Osteocyte (in vitro differentiated cells): Measurements from ENCODE around the gene TMSB15B. TPM values are rescaled to one million over a fixed set of nuclear protein-coding genes. Genes with fewer than 3 reads are reported as not detected.
"Not testable (repeated sequence)": the region's sequence is repeated elsewhere in the genome, so short reads cannot be mapped to it uniquely, and the experiment has no call there.

Experiments used
- DNase-seq: peaks from one replicate; pipeline ENCODE4 v3.0.0; 2021; ENCODE audit warnings: mixed read lengths; ENCODE audit not compliant: unreplicated experiment; ENCODE audit errors: extremely low spot score
- H3K27ac Mint-ChIP-seq: one replicate; pipeline ENCODE4 v1.8.0; 2021; ENCODE audit warnings: mild to moderate bottlenecking, mixed read lengths; ENCODE audit not compliant: unreplicated experiment
- H3K27me3 Mint-ChIP-seq: one replicate; pipeline ENCODE4 v1.8.0; 2021; ENCODE audit warnings: mixed read lengths; ENCODE audit not compliant: unreplicated experiment
- H3K36me3 Mint-ChIP-seq: one replicate; pipeline ENCODE4 v1.8.0; 2021; ENCODE audit warnings: mixed read lengths; ENCODE audit not compliant: unreplicated experiment
- H3K4me1 Mint-ChIP-seq: one replicate; pipeline ENCODE4 v1.8.0; 2021; ENCODE audit warnings: mixed read lengths; ENCODE audit not compliant: unreplicated experiment
- H3K4me3 Mint-ChIP-seq: one replicate; pipeline ENCODE4 v1.8.0; 2021; ENCODE audit warnings: mild to moderate bottlenecking, moderate library complexity, mixed read lengths; ENCODE audit not compliant: unreplicated experiment
- H3K9me3 Mint-ChIP-seq: one replicate; pipeline ENCODE4 v1.8.0; 2021; ENCODE audit warnings: mixed read lengths; ENCODE audit not compliant: unreplicated experiment
- CTCF ChIP-seq: fragments of 200-600 bp; sonication (generic); IDR thresholded peaks from 2 replicates; pipeline ENCODE4 v1.5.0; 2021; ENCODE audit warnings: antibody characterized with exemption, mild to moderate bottlenecking, moderate library complexity
- total RNA-seq: library from RNA; stranded (reverse); gene quantifications from 2 replicates; pipeline ENCODE4 v1.2.1, GENCODE V29; 2021

TMSB15B gene
- total RNA-seq, 1 donor from 2014 or later, result 16.2 TPM

- Mint-ChIP-seq H3K4me1 (no peaks in the 10 kb centered on the region), H3K4me3 (no peak overlapping the region), H3K27ac (no peak overlapping the region), H3K36me3 (no peaks in the 10 kb centered on the region), H3K27me3 (no peaks in the 10 kb centered on the region), H3K9me3 (peaks cover 4% of the 10 kb centered on the region)
- no peak for TF ChIP-seq CTCF
- DNase-seq, result no peak
Measured at GRCh38 chrX:103927030-103927429, 35.4 kb upstream of the TMSB15B start.

GRCh38 chrX:103927633-103928032 is 34.8 kb upstream of the TMSB15B start:
- no peak for TF ChIP-seq CTCF
- H3K4me1 Mint-ChIP-seq, result no peaks in the 10 kb centered on the region
- no peak overlapping the region for H3K27ac Mint-ChIP-seq
- no peaks in the 10 kb centered on the region for H3K36me3 Mint-ChIP-seq
- no peak overlapping the region for H3K4me3 Mint-ChIP-seq
- no peaks in the 10 kb centered on the region for H3K27me3 Mint-ChIP-seq
- peaks cover 4% of the 10 kb centered on the region for H3K9me3 Mint-ChIP-seq
- no peak for DNase-seq

GRCh38 chrX:103932133-103932532 is 30.3 kb upstream of the TMSB15B start:
- Mint-ChIP-seq H3K36me3 (no peaks in the 10 kb centered on the region), H3K27ac (no peak overlapping the region), H3K9me3 (peaks cover 4% of the 10 kb centered on the region), H3K4me1 (no peaks in the 10 kb centered on the region), H3K4me3 (no peak overlapping the region), H3K27me3 (no peaks in the 10 kb centered on the region)
- TF ChIP-seq CTCF, result no peak
- DNase-seq, result no peak

- DNase-seq, H3K27me3 Mint-ChIP-seq, H3K36me3 Mint-ChIP-seq, H3K27ac Mint-ChIP-seq, H3K9me3 Mint-ChIP-seq, H3K4me1 Mint-ChIP-seq, H3K4me3 Mint-ChIP-seq: not testable (repeated sequence)
Measured at GRCh38 chrX:103940257-103940656, 22.2 kb upstream of the TMSB15B start.

GRCh38 chrX:103941201-103941975 is 21.0 kb upstream of the TMSB15B start:
- peaks cover 5% of the 10 kb centered on the region for H3K4me1 Mint-ChIP-seq

More at GRCh38 chrX:103941201-103941975, 21.0 kb upstream of the TMSB15B start:
- no peak for DNase-seq
- Mint-ChIP-seq H3K4me3 (no peak overlapping the region), H3K27me3 (no peaks in the 10 kb centered on the region), H3K36me3 (no peaks in the 10 kb centered on the region), H3K9me3 (peaks cover 10% of the 10 kb centered on the region), H3K27ac (no peak overlapping the region)
- peak; percentile 53 for TF ChIP-seq CTCF
